ENCODE measurements around the gene ALB. TPM values are rescaled to one million over a fixed set of nuclear protein-coding genes. Genes with fewer than 3 reads are reported as not detected.
"Not testable (repeated sequence)": the region's sequence is repeated elsewhere in the genome, so short reads cannot be mapped to it uniquely, and the experiment has no call there.

The ALB gene
- polyA plus RNA-seq (2012; ENCODE audit: missing spikeins), result not detected

- DNase-seq (ENCODE audit: insufficient read length), result no peak
- TF ChIP-seq POLR2AphosphoS5 (IDR thresholded peaks at IDR 0.05; ENCODE audit: low read depth, low read length), result no peak
- no peak for TF ChIP-seq POLR2A (IDR thresholded peaks at IDR 0.05; ENCODE audit: low read depth, low read length)
- no peak for TF ChIP-seq TAF1 (IDR thresholded peaks at IDR 0.05; ENCODE audit: borderline replicate concordance, low read depth, low read length)
- no peak for FAIRE-seq
Measured at GRCh38 chr4:73404042-73404441, at the start of gene ALB. TSS of gene ALB (plus strand) at chr4:73404287. CDS start at chr4:73404328, 41 bp downstream.

GRCh38 chr4:73357174-73357573 lies 46.9 kb upstream of the ALB start:
- not testable (repeated sequence) for DNase-seq (ENCODE audit: insufficient read length); FAIRE-seq

- not testable (repeated sequence) for DNase-seq (ENCODE audit: insufficient read length); FAIRE-seq
Measured at GRCh38 chr4:73369506-73370199, 34.4 kb upstream of the ALB start.

GRCh38 chr4:73375328-73375741 lies 28.8 kb upstream of the ALB start:
- TF ChIP-seq TAF1 (IDR thresholded peaks at IDR 0.05; ENCODE audit: borderline replicate concordance, low read depth, low read length) (no peak), POLR2AphosphoS5 (IDR thresholded peaks at IDR 0.05; ENCODE audit: low read depth, low read length) (no peak), POLR2A (IDR thresholded peaks at IDR 0.05; ENCODE audit: low read depth, low read length) (no peak)
- FAIRE-seq, result no peak

GRCh38 chr4:73376251-73376650 lies 27.8 kb upstream of the ALB start:
- FAIRE-seq (no peak), DNase-seq (ENCODE audit: insufficient read length) (no peak)
- TF ChIP-seq POLR2AphosphoS5 (IDR thresholded peaks at IDR 0.05; ENCODE audit: low read depth, low read length) (no peak), TAF1 (IDR thresholded peaks at IDR 0.05; ENCODE audit: borderline replicate concordance, low read depth, low read length) (no peak), POLR2A (IDR thresholded peaks at IDR 0.05; ENCODE audit: low read depth, low read length) (no peak)

More at GRCh38 chr4:73375328-73375741, 28.8 kb upstream of the ALB start:
- DNase-seq (ENCODE audit: insufficient read length), result no peak

- no peak for FAIRE-seq
- no peak for DNase-seq (ENCODE audit: insufficient read length)
Measured at GRCh38 chr4:73376976-73377375, 27.1 kb upstream of the ALB start.

GRCh38 chr4:73378887-73379286 lies 25.2 kb upstream of the ALB start:
- FAIRE-seq (no peak), DNase-seq (ENCODE audit: insufficient read length) (no peak)
- TF ChIP-seq TAF1 (IDR thresholded peaks at IDR 0.05; ENCODE audit: borderline replicate concordance, low read depth, low read length) (no peak), POLR2AphosphoS5 (IDR thresholded peaks at IDR 0.05; ENCODE audit: low read depth, low read length) (no peak), POLR2A (IDR thresholded peaks at IDR 0.05; ENCODE audit: low read depth, low read length) (no peak)

More at GRCh38 chr4:73376976-73377375, 27.1 kb upstream of the ALB start:
- TF ChIP-seq TAF1 (IDR thresholded peaks at IDR 0.05; ENCODE audit: borderline replicate concordance, low read depth, low read length) (no peak), POLR2AphosphoS5 (IDR thresholded peaks at IDR 0.05; ENCODE audit: low read depth, low read length) (no peak), POLR2A (IDR thresholded peaks at IDR 0.05; ENCODE audit: low read depth, low read length) (no peak)

- TF ChIP-seq TAF1 (IDR thresholded peaks at IDR 0.05; ENCODE audit: borderline replicate concordance, low read depth, low read length) (no peak), POLR2A (IDR thresholded peaks at IDR 0.05; ENCODE audit: low read depth, low read length) (no peak), POLR2AphosphoS5 (IDR thresholded peaks at IDR 0.05; ENCODE audit: low read depth, low read length) (no peak)
- FAIRE-seq, result no peak
Measured at GRCh38 chr4:73379946-73380345, 24.1 kb upstream of the ALB start.

GRCh38 chr4:73381214-73381613 lies 22.9 kb upstream of the ALB start:
- no peak for FAIRE-seq
- DNase-seq (ENCODE audit: insufficient read length), result no peak
- no peak for TF ChIP-seq POLR2AphosphoS5 (IDR thresholded peaks at IDR 0.05; ENCODE audit: low read depth, low read length)
- TF ChIP-seq POLR2A (IDR thresholded peaks at IDR 0.05; ENCODE audit: low read depth, low read length), result no peak
- no peak for TF ChIP-seq TAF1 (IDR thresholded peaks at IDR 0.05; ENCODE audit: borderline replicate concordance, low read depth, low read length)

More at GRCh38 chr4:73379946-73380345, 24.1 kb upstream of the ALB start:
- DNase-seq (ENCODE audit: insufficient read length), result no peak

GRCh38 chr4:73383452-73383851 lies 20.6 kb upstream of the ALB start:
- TF ChIP-seq POLR2A (IDR thresholded peaks at IDR 0.05; ENCODE audit: low read depth, low read length) (no peak), POLR2AphosphoS5 (IDR thresholded peaks at IDR 0.05; ENCODE audit: low read depth, low read length) (no peak), TAF1 (IDR thresholded peaks at IDR 0.05; ENCODE audit: borderline replicate concordance, low read depth, low read length) (no peak)
- no peak for FAIRE-seq

GRCh38 chr4:73387552-73387951 lies 16.5 kb upstream of the ALB start:
- FAIRE-seq (no peak), DNase-seq (ENCODE audit: insufficient read length) (no peak)
- no peak for TF ChIP-seq POLR2AphosphoS5 (IDR thresholded peaks at IDR 0.05; ENCODE audit: low read depth, low read length)
- no peak for TF ChIP-seq POLR2A (IDR thresholded peaks at IDR 0.05; ENCODE audit: low read depth, low read length)
- TF ChIP-seq TAF1 (IDR thresholded peaks at IDR 0.05; ENCODE audit: borderline replicate concordance, low read depth, low read length), result no peak

More at GRCh38 chr4:73383452-73383851, 20.6 kb upstream of the ALB start:
- no peak for DNase-seq (ENCODE audit: insufficient read length)

- no peak for FAIRE-seq
- no peak for DNase-seq (ENCODE audit: insufficient read length)
- TF ChIP-seq TAF1 (IDR thresholded peaks at IDR 0.05; ENCODE audit: borderline replicate concordance, low read depth, low read length), result no peak
- no peak for TF ChIP-seq POLR2A (IDR thresholded peaks at IDR 0.05; ENCODE audit: low read depth, low read length)
- no peak for TF ChIP-seq POLR2AphosphoS5 (IDR thresholded peaks at IDR 0.05; ENCODE audit: low read depth, low read length)
Measured at GRCh38 chr4:73388887-73389286, 15.2 kb upstream of the ALB start.

- not testable (repeated sequence) for FAIRE-seq
Measured at GRCh38 chr4:73389663-73390062, 14.4 kb upstream of the ALB start.

More at GRCh38 chr4:73389663-73390062, 14.4 kb upstream of the ALB start:
- DNase-seq (ENCODE audit: insufficient read length), result not testable (repeated sequence)
